Hepatocyte (in vitro differentiated cells): ENCODE measurements around the gene GLDC. TPM values are rescaled to one million over a fixed set of nuclear protein-coding genes. Genes with fewer than 3 reads are reported as not detected.
A peak's percentile ranks its signal among the peaks of the same experiment; 100 is the strongest.

Experiments
- DNase-seq: peaks from one replicate; pipeline ENCODE4 v3.0.0-alpha.2; 2016; ENCODE audit warnings: low spot score
- H2AFZ ChIP-seq: fragments of 200-600 bp; sonication (generic); 2 replicates; pipeline ENCODE4 v1.6.0; 2016; ENCODE audit warnings: antibody characterized with exemption, mild to moderate bottlenecking
- H3K27ac ChIP-seq: fragments of 200-600 bp; sonication (generic); 2 replicates; pipeline ENCODE4 v1.5.1; 2016; ENCODE audit warnings: mild to moderate bottlenecking
- H3K27me3 ChIP-seq: fragments of 200-600 bp; sonication (generic); 2 replicates; pipeline ENCODE4 v1.6.1; 2016
- H3K36me3 ChIP-seq: fragments of 200-600 bp; sonication (generic); replicated peaks from 2 replicates; pipeline ENCODE4 v1.5.1; 2016; ENCODE audit warnings: low read depth; ENCODE audit not compliant: insufficient read depth
- H3K4me1 ChIP-seq: fragments of 200-600 bp; sonication (generic); 2 replicates; pipeline ENCODE4 v1.5.1; 2016; ENCODE audit warnings: mild to moderate bottlenecking, moderate library complexity; ENCODE audit not compliant: insufficient read depth
- H3K4me2 ChIP-seq: fragments of 200-600 bp; sonication (generic); 2 replicates; pipeline ENCODE4 v1.6.0; 2016
- H3K4me3 ChIP-seq: fragments of 200-600 bp; sonication (generic); 2 replicates; pipeline ENCODE4 v1.5.1; 2016; ENCODE audit warnings: mild to moderate bottlenecking
- H3K79me2 ChIP-seq: fragments of 200-600 bp; sonication (generic); 2 replicates; pipeline ENCODE4 v1.6.0; 2017; ENCODE audit warnings: mild to moderate bottlenecking
- H3K9me2 ChIP-seq: fragments of 200-600 bp; sonication (generic); replicated peaks from 2 replicates; pipeline ENCODE4 v1.6.0; 2017; ENCODE audit warnings: mild to moderate bottlenecking; ENCODE audit not compliant: insufficient read depth
- H3K9me3 ChIP-seq: fragments of 200-600 bp; sonication (generic); 2 replicates; pipeline ENCODE4 v1.5.1; 2016; ENCODE audit warnings: low read depth, mild to moderate bottlenecking
- H4K20me1 ChIP-seq: fragments of 200-600 bp; sonication (generic); 2 replicates; pipeline ENCODE4 v1.6.0; 2016; ENCODE audit warnings: mild to moderate bottlenecking; ENCODE audit not compliant: insufficient read depth, poor library complexity, severe bottlenecking
- CTCF ChIP-seq: fragments of 200-600 bp; sonication (generic); IDR thresholded peaks from 2 replicates; pipeline ENCODE4 v1.5.1; 2016; ENCODE audit warnings: antibody characterized with exemption, mild to moderate bottlenecking; ENCODE audit not compliant: poor library complexity
- EZH2 ChIP-seq: fragments of 200-600 bp; sonication (generic); IDR thresholded peaks from 2 replicates; pipeline ENCODE4 v1.6.1; 2016; ENCODE audit warnings: antibody characterized with exemption, mild to moderate bottlenecking, borderline replicate concordance
- EZH2phosphoT487 ChIP-seq: fragments of 200-600 bp; sonication (generic); IDR thresholded peaks from one replicate; pipeline ENCODE4 v1.6.1; 2018; ENCODE audit warnings: antibody characterized with exemption, mild to moderate bottlenecking, low read depth, moderate library complexity; ENCODE audit not compliant: unreplicated experiment, severe bottlenecking
- WGBS: methylation state at CpG from one replicate; pipeline ENCODE4 v1.1.6; 2016; ENCODE audit warnings: low lambda C conversion rate; ENCODE audit errors: missing lambda C conversion rate; 5-methylcytosine and 5-hydroxymethylcytosine counted together
- polyA plus RNA-seq: library from polyadenylated mRNA; unstranded; fragments of >200 nt; fragmentation: Nextera tagmentation; extraction: Ambion mirVana; gene quantifications from 2 replicates; pipeline ENCODE4 v1.2.1, GENCODE V29; 2016
- total RNA-seq: library from RNA; depleted of rRNA; stranded (reverse); fragments of >200 nt; gene quantifications from 2 replicates; pipeline ENCODE4 v1.2.3, GENCODE V29; 2014

Gene GLDC
- total and polyA plus RNA-seq, 2 experiments from 2014 or later = 15.6 to 18.4 TPM

DNA sequence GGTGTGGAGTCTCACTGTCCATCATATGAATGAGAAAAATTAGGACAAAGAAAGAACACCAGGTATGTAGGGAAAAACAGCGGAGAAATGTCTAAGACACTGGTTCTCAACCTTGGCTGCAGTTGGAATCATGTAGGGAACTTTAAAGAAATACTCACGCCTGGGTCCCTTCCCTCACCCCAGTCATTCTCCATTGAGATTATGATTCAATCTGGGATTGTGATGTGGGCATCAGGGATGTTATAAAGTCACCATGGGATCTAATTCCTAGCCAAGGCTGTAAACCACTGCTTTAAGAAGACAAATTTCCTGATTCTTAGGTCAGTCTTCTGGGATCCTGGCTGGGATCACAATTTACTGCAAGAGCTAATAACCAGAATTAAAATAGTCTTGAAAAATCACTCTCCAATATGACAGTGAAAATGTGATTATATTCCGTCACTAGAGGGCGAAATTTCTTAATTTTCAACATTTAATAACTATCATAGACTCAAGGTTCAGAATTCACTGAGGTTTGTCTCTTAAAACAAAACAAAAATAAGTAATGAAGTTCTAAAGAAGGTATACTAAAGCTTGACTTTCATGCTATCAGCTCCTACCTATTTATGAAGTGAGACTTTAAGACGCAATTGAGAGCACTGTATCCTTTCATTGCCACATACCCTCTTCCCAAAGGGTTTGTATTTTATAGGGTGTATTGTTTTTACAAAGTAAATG, 60.5 kb downstream of the GLDC start:
- no peaks in the 10 kb centered on the region for H3K9me2 ChIP-seq
- WGBS = 68% methylated on average over 5 of the region's 5 CpGs
- H3K9me3 ChIP-seq = no peaks in the 10 kb centered on the region
- H3K4me3 ChIP-seq = no peak overlapping the region
- no peaks in the 10 kb centered on the region for H3K27me3 ChIP-seq
- no peaks in the 10 kb centered on the region for H4K20me1 ChIP-seq
- no peak overlapping the region for H3K27ac ChIP-seq
- no peak for TF ChIP-seq EZH2
- TF ChIP-seq EZH2phosphoT487 = no peak
- peak; percentile 58 for TF ChIP-seq CTCF
- H3K4me1 ChIP-seq = peaks cover under 1% of the 10 kb centered on the region
- H2AFZ ChIP-seq = no peak overlapping the region
- DNase-seq = peak; percentile 49
- H3K79me2 ChIP-seq = no peaks in the 10 kb centered on the region
- no peak overlapping the region for H3K4me2 ChIP-seq
- H3K36me3 ChIP-seq = no peaks in the 10 kb centered on the region

DNA sequence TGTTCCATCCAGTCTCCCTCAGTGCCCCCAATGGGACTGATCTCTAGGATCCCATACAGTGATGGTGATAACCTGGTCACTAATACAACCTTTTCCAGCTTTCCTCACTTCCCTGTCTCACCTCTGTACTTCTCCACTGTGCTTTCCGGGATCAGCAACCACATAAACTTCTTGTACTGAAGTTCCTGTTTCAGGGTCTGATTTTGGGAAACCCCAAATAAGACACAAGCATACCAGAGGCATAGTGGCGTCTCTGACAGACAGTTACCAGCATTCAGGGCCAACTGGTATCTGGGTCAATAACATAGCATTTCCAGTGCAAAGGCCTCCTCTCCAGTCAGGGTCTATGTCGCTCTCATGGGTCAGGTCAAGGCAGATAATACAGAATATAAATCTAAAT, 64.3 kb downstream of the GLDC start:
- Histone ChIP-seq H3K4me2 (no peak overlapping the region), H3K36me3 (no peaks in the 10 kb centered on the region), H3K27me3 (no peaks in the 10 kb centered on the region), H3K9me3 (no peaks in the 10 kb centered on the region), H2AFZ (no peak overlapping the region), H4K20me1 (no peaks in the 10 kb centered on the region), H3K4me1 (no peaks in the 10 kb centered on the region), H3K4me3 (no peak overlapping the region), H3K27ac (no peak overlapping the region), H3K9me2 (no peaks in the 10 kb centered on the region), H3K79me2 (no peaks in the 10 kb centered on the region)
- DNase-seq = no peak
- 97% methylated on average over 3 of the region's 3 CpGs for WGBS
- TF ChIP-seq EZH2 (no peak), EZH2phosphoT487 (no peak), CTCF (no peak)

DNA sequence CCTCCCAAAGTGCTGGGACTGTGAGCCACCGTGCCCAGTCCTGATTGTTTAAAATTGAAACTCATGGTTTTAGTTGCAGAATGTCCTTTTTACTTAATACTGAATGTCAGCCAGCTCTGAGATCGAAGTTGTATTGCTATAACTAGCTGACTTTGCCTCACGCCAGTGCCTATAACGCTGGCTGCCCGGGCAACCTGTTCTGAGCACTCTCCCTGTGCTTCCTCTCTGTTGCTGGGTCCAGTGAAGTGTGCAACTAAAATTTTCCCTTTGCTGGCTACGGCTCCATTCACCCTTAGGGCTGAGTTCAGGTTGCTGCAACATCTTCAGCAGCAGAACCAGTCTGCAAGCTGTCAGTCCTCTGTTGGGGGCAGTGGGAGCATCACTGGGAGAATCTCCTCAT, 65.9 kb downstream of the GLDC start:
- Histone ChIP-seq H3K36me3 (no peaks in the 10 kb centered on the region), H3K9me3 (no peaks in the 10 kb centered on the region), H2AFZ (no peak overlapping the region), H3K79me2 (no peaks in the 10 kb centered on the region), H3K4me3 (no peak overlapping the region), H3K4me2 (no peak overlapping the region), H3K27me3 (no peaks in the 10 kb centered on the region), H4K20me1 (no peaks in the 10 kb centered on the region), H3K27ac (no peak overlapping the region), H3K4me1 (no peaks in the 10 kb centered on the region), H3K9me2 (no peaks in the 10 kb centered on the region)
- TF ChIP-seq EZH2phosphoT487 (no peak), EZH2 (no peak), CTCF (no peak)
- no peak for DNase-seq
- 93% methylated on average over 6 of the region's 6 CpGs for WGBS

- Histone ChIP-seq H3K27ac (no peak overlapping the region), H3K9me2 (no peaks in the 10 kb centered on the region), H3K4me3 (no peak overlapping the region), H3K4me2 (no peak overlapping the region), H3K36me3 (no peaks in the 10 kb centered on the region), H3K4me1 (no peaks in the 10 kb centered on the region), H4K20me1 (no peaks in the 10 kb centered on the region), H3K9me3 (no peaks in the 10 kb centered on the region), H3K27me3 (no peaks in the 10 kb centered on the region), H3K79me2 (no peaks in the 10 kb centered on the region), H2AFZ (no peak overlapping the region)
- 91% methylated on average over 6 of the region's 6 CpGs for WGBS
- DNase-seq = no peak
- TF ChIP-seq EZH2phosphoT487 (no peak), CTCF (no peak), EZH2 (no peak)
Observed at GRCh38 chr9:6576987-6577386, 68.5 kb downstream of the GLDC start.
